Mammary epithelial cell (primary cell): ENCODE data around the gene TRIM52.

ENCODE experiments used
- EZH2 ChIP-seq: IDR thresholded peaks from 2 replicates; pipeline ENCODE4 v1.6.1; 2012; ENCODE audit warnings: low read length, inconsistent platforms, borderline replicate concordance
- TF ChIP-seq, protein P1 (sequence below), 2 donors: IDR thresholded peaks in 1 of 2; conservative IDR thresholded peaks in 1 of 2; 2 replicates each; pipeline ENCODE4 v1.5.1; 2011 to 2012; ENCODE audit warnings: inconsistent platforms in 2 of 2, low read length in 2 of 2, mild to moderate bottlenecking in 2 of 2, control low read depth in 1 of 2, low read depth in 1 of 2; ENCODE audit not compliant: insufficient read depth in 1 of 2; ENCODE audit errors: extremely low read depth in 1 of 2

DNA sequence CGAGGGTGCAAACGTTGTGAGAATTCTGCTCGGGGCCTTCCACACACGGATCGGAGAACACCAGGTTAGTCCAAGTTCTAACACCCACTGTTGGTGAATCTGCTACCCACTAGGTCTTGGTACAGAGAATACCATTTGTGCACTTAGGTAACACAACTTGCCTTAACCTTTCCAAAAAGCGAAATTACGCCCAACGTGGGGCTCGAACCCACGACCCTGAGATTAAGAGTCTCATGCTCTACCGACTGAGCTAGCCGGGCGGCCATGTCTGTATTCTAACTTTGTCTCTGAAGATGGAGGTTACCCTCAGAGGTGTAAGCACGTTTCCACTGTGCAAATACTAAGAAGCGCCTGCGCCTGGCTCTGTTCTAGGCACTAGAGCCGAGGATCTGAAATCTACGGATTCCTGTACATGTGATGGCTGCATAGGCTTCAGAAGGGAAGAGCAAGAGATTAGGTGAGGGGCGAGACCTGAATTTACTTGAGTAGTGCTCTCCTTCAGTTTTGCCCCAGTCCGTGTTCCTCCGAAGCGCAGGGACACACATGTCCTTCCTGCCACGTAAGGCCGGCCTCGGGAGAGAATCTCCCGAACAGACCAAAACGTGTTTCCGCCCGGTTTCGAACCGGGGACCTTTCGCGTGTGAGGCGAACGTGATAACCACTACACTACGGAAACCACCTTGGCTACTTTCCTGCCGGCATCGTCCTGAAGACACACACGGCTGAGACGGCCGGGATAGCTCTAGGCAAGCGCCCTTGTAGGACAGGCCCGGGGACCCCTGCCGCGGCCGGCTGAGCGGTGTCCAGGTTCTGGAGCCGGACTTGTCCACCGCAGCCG is 38.9 kb downstream of the TRIM52 start:
- TF ChIP-seq, protein P1, sequence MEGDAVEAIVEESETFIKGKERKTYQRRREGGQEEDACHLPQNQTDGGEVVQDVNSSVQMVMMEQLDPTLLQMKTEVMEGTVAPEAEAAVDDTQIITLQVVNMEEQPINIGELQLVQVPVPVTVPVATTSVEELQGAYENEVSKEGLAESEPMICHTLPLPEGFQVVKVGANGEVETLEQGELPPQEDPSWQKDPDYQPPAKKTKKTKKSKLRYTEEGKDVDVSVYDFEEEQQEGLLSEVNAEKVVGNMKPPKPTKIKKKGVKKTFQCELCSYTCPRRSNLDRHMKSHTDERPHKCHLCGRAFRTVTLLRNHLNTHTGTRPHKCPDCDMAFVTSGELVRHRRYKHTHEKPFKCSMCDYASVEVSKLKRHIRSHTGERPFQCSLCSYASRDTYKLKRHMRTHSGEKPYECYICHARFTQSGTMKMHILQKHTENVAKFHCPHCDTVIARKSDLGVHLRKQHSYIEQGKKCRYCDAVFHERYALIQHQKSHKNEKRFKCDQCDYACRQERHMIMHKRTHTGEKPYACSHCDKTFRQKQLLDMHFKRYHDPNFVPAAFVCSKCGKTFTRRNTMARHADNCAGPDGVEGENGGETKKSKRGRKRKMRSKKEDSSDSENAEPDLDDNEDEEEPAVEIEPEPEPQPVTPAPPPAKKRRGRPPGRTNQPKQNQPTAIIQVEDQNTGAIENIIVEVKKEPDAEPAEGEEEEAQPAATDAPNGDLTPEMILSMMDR (conservative IDR thresholded peaks at IDR 0.05 in 1 of 2, IDR thresholded peaks at IDR 0.05 in 1 of 2; ENCODE audit: extremely low read depth in 1 of 2, insufficient read depth in 1 of 2, low read depth in 1 of 2, low read length in 2 of 2), result no peak
- TF ChIP-seq EZH2, result no peak
